MCF 10A (cell line): ENCODE results near the gene NME8. TPM values are rescaled to one million over a fixed set of nuclear protein-coding genes. Genes with fewer than 3 reads are reported as not detected.
A peak's percentile ranks its signal among the peaks of the same experiment; 100 is the strongest.

Experiments
- BruUV-seq: library from RNA; stranded (reverse); fragments of 400-500 nt; replicated peaks from 2 replicates; lab custom pipeline; 2021; lab: Mats Ljungman, UMichigan
- CTCF ChIA-PET: fragments of 300-600 bp; sonication (Branson Sonifier 250); formaldehyde crosslinking; extraction: SDS; loops from one replicate; lab custom pipeline; 2021; ENCODE audit warnings: antibody characterized with exemption, inconsistent platforms; lab: Yijun Ruan, JAX
- POLR2A ChIA-PET: fragments of 300-600, 350-650 bp; sonication (Branson Sonifier 250); formaldehyde crosslinking; extraction: SDS; loops from one replicate; lab custom pipeline; 2020; ENCODE audit warnings: antibody characterized with exemption, inconsistent platforms; lab: Yijun Ruan, JAX
- DNase-seq: peaks from one replicate; pipeline ENCODE4 v3.0.0-alpha.2; 2018; ENCODE audit not compliant: unreplicated experiment
- H3K27ac Mint-ChIP-seq: one replicate; pipeline ENCODE4 v1.8.0; 2022; ENCODE audit warnings: mild to moderate bottlenecking, low read depth, mixed read lengths; ENCODE audit not compliant: unreplicated experiment
- H3K27me3 Mint-ChIP-seq: one replicate; pipeline ENCODE4 v1.8.0; 2022; ENCODE audit warnings: mixed read lengths; ENCODE audit not compliant: insufficient read depth, unreplicated experiment
- H3K36me3 Mint-ChIP-seq: one replicate; pipeline ENCODE4 v1.8.0; 2022; ENCODE audit warnings: mild to moderate bottlenecking, moderate library complexity, mixed read lengths; ENCODE audit not compliant: insufficient read depth, unreplicated experiment
- H3K4me1 Mint-ChIP-seq: one replicate; pipeline ENCODE4 v1.8.0; 2022; ENCODE audit warnings: mixed read lengths; ENCODE audit not compliant: insufficient read depth, unreplicated experiment
- H3K4me3 Mint-ChIP-seq: one replicate; pipeline ENCODE4 v1.8.0; 2022; ENCODE audit warnings: mild to moderate bottlenecking, moderate library complexity, mixed read lengths; ENCODE audit not compliant: unreplicated experiment
- H3K9me3 Mint-ChIP-seq: one replicate; pipeline ENCODE4 v1.8.0; 2022; ENCODE audit warnings: mixed read lengths; ENCODE audit not compliant: unreplicated experiment
- CTCF ChIP-seq: fragments of 200-600 bp; IDR thresholded peaks from one replicate; pipeline ENCODE4 v1.8.0; 2022; ENCODE audit warnings: antibody characterized with exemption, mild to moderate bottlenecking; ENCODE audit not compliant: unreplicated experiment
- intact Hi-C: fragments of 100-400 bp; cut with micrococcal nuclease; formaldehyde crosslinking; loops from 2 replicates; pipeline ENCODE4 v1.14.1; 2022
- total RNA-seq: library from RNA; stranded (reverse); gene quantifications from 2 replicates; pipeline ENCODE4 v1.2.3, GENCODE V29; 2022

NME8 gene
- total RNA-seq, 1 experiment from 2014 or later = 1.5 TPM

GRCh38 chr7:37908221-37908788 is 59.9 kb downstream of the NME8 start:
- no TSS peak for BruUV-seq

GRCh38 chr7:37912756-37913155 is 64.4 kb downstream of the NME8 start:
- intact Hi-C loops = no loop called here
- peaks cover 34% of the 10 kb centered on the region for H3K27me3 Mint-ChIP-seq
- no peaks in the 10 kb centered on the region for H3K9me3 Mint-ChIP-seq

More at GRCh38 chr7:37908221-37908788, 59.9 kb downstream of the NME8 start:
- Mint-ChIP-seq H3K27ac (no peak overlapping the region), H3K27me3 (peaks cover 78% of the 10 kb centered on the region), H3K4me3 (no peak overlapping the region), H3K36me3 (no peaks in the 10 kb centered on the region), H3K4me1 (no peaks in the 10 kb centered on the region), H3K9me3 (no peaks in the 10 kb centered on the region)
- CTCF ChIA-PET = interaction anchor here (0.5 to 1.5 kb wide), 8 partner anchors 9 to 461 kb away, joined by 3 to 6 read pairs (median 3); no protein-coding TSS in a partner anchor
- POLR2A ChIA-PET = interaction anchor here (0.6 kb wide), 1 partner anchor 171 kb away, joined by 3 read pairs; no protein-coding TSS in a partner anchor
- intact Hi-C loops = no loop called here
- TF ChIP-seq CTCF = no peak
- DNase-seq = no peak

GRCh38 chr7:37915438-37915837 is 67.0 kb downstream of the NME8 start:
- no TSS peak for BruUV-seq
- intact Hi-C loops = no loop called here
- peak; percentile 14 for DNase-seq
- Mint-ChIP-seq H3K27me3 (peaks cover 49% of the 10 kb centered on the region), H3K9me3 (no peaks in the 10 kb centered on the region), H3K4me1 (no peaks in the 10 kb centered on the region), H3K36me3 (peaks cover 6% of the 10 kb centered on the region), H3K27ac (no peak overlapping the region), H3K4me3 (no peak overlapping the region)
- POLR2A ChIA-PET = no interaction called here
- CTCF ChIA-PET = interaction anchor here (1.2 to 3.6 kb wide), 4 partner anchors 14 to 453 kb away, joined by 3 to 22 read pairs (median 8); no protein-coding TSS in a partner anchor
- no peak for TF ChIP-seq CTCF

More at GRCh38 chr7:37912756-37913155, 64.4 kb downstream of the NME8 start:
- no TSS peak for BruUV-seq
- CTCF ChIA-PET = interaction anchor here (0.7 to 2.0 kb wide), 3 partner anchors 10 to 919 kb away, joined by 3 to 13 read pairs (median 5); no protein-coding TSS in a partner anchor
- Mint-ChIP-seq H3K27ac (no peak overlapping the region), H3K4me3 (no peak overlapping the region), H3K36me3 (peaks cover 6% of the 10 kb centered on the region), H3K4me1 (no peaks in the 10 kb centered on the region)
- DNase-seq = no peak
- no peak for TF ChIP-seq CTCF
- POLR2A ChIA-PET = no interaction called here

GRCh38 chr7:37916017-37916672 is 67.7 kb downstream of the NME8 start:
- Mint-ChIP-seq H3K4me1 (no peaks in the 10 kb centered on the region), H3K36me3 (peaks cover 6% of the 10 kb centered on the region), H3K27me3 (peaks cover 42% of the 10 kb centered on the region), H3K9me3 (no peaks in the 10 kb centered on the region), H3K27ac (no peak overlapping the region), H3K4me3 (no peak overlapping the region)
- BruUV-seq = no TSS peak
- no peak for TF ChIP-seq CTCF
- intact Hi-C loops = no loop called here
- ChIA-PET CTCF (interaction anchor here (0.6 to 3.6 kb wide), 12 partner anchors 9 to 1279 kb away, joined by 3 to 22 read pairs (median 4); no protein-coding TSS in a partner anchor), POLR2A (no interaction called here)
- DNase-seq = no peak
